ENCODE measurements around the gene FRMD4A. TPM values are rescaled to one million over a fixed set of nuclear protein-coding genes. Genes with fewer than 3 reads are reported as not detected.
A peak's percentile ranks its signal among the peaks of the same experiment; 100 is the strongest.

FRMD4A gene
- polyA plus RNA-seq, 1 of the 3 experiments (the other 2 are of a cell fraction) = 37.7 TPM

- TF ChIP-seq EZH2phosphoT487 (IDR thresholded peaks at IDR 0.05; ENCODE audit: borderline replicate concordance, low read depth) (no peak), SMC3 (IDR thresholded peaks at IDR 0.05; ENCODE audit: low read depth, low read length) (no peak), NFIC (IDR thresholded peaks at IDR 0.05; ENCODE audit: borderline replicate concordance) (no peak), MEF2A (IDR thresholded peaks at IDR 0.05; ENCODE audit: borderline replicate concordance, low read depth) (no peak)
Measured at GRCh38 chr10:13615650-13616300, 714.9 kb downstream of the FRMD4A start (continued).

- ChIA-PET CTCF (interaction anchor here (1.0 to 2.2 kb wide), 6 partner anchors 9 to 78 kb away, joined by 3 to 15 read pairs (median 8); no protein-coding TSS in a partner anchor), POLR2A (no interaction called here)
- TF ChIP-seq NFIC (IDR thresholded peaks at IDR 0.05; ENCODE audit: borderline replicate concordance) (0 out of 2 replicates have a peak, but pooled peaks have one; percentile 35), FOSL2 (IDR thresholded peaks at IDR 0.05; ENCODE audit: borderline replicate concordance, low read depth) (peak; percentile 35; the same call in 1 of the 2 replicates), TEAD4 (IDR thresholded peaks at IDR 0.05; ENCODE audit: borderline replicate concordance, insufficient read depth) (peak; percentile 74), RCOR1 (IDR thresholded peaks at IDR 0.05; ENCODE audit: low read length) (peak; percentile 50; the same call in 1 of the 2 replicates), CTCF (IDR thresholded peaks at IDR 0.05) (peak; percentile 39), FOXJ3 (CRISPR knock-in tag; IDR thresholded peaks at IDR 0.05) (no peak), POLR2AphosphoS5 (IDR thresholded peaks at IDR 0.05; ENCODE audit: low read depth, low read length) (0 out of 2 replicates have a peak, but pooled peaks have one; percentile 44), MXI1 (IDR thresholded peaks at IDR 0.05; ENCODE audit: low read depth, low read length) (no peak; the same call in 1 of the 2 replicates), IRF3 (IDR thresholded peaks at IDR 0.05; ENCODE audit: low read depth, low read length) (no peak), JUND (IDR thresholded peaks at IDR 0.05) (peak; percentile 28; the same call in 1 of the 2 replicates), CHD2 (IDR thresholded peaks at IDR 0.05; ENCODE audit: low read length, partially characterized antibody) (peak; percentile 44), GABPA (IDR thresholded peaks at IDR 0.05; ENCODE audit: low read depth) (no peak), RXRA (IDR thresholded peaks at IDR 0.05; ENCODE audit: borderline replicate concordance, low read depth) (peak; percentile 9; the same call in 1 of the 2 replicates), TCF12 (IDR thresholded peaks at IDR 0.05) (peak; percentile 75), TAF1 (IDR thresholded peaks at IDR 0.05; ENCODE audit: borderline replicate concordance, low read depth, low read length) (no peak), EP300 (IDR thresholded peaks at IDR 0.05; ENCODE audit: borderline replicate concordance in 1 of 2, low read depth in 1 of 2, low read length in 1 of 2) (0 out of 4 replicates have a peak, but pooled peaks of 1 of the 2 experiments have one; percentile 52), YY1 (IDR thresholded peaks at IDR 0.05; ENCODE audit: low read depth) (peak; percentile 12; the same call in 1 of the 2 replicates), SIN3A (IDR thresholded peaks at IDR 0.05; ENCODE audit: borderline replicate concordance, low read depth, low read length) (peak; percentile 54; the same call in 1 of the 2 replicates), GATA2 (CRISPR knock-in tag; IDR thresholded peaks at IDR 0.05) (peak; percentile 73)
- TF ChIP-seq, protein P1, sequence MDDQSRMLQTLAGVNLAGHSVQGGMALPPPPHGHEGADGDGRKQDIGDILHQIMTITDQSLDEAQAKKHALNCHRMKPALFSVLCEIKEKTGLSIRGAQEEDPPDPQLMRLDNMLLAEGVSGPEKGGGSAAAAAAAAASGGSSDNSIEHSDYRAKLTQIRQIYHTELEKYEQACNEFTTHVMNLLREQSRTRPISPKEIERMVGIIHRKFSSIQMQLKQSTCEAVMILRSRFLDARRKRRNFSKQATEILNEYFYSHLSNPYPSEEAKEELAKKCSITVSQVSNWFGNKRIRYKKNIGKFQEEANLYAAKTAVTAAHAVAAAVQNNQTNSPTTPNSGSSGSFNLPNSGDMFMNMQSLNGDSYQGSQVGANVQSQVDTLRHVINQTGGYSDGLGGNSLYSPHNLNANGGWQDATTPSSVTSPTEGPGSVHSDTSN (IDR thresholded peaks at IDR 0.05) = peak; percentile 95
- TF ChIP-seq, protein P2, sequence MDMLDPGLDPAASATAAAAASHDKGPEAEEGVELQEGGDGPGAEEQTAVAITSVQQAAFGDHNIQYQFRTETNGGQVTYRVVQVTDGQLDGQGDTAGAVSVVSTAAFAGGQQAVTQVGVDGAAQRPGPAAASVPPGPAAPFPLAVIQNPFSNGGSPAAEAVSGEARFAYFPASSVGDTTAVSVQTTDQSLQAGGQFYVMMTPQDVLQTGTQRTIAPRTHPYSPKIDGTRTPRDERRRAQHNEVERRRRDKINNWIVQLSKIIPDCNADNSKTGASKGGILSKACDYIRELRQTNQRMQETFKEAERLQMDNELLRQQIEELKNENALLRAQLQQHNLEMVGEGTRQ (IDR thresholded peaks at IDR 0.05; ENCODE audit: borderline replicate concordance, low read depth, low read length) = no peak
Measured at GRCh38 chr10:13614530-13615332, 716.0 kb downstream of the FRMD4A start.

More at GRCh38 chr10:13614530-13615332, 716.0 kb downstream of the FRMD4A start:
- no peak overlapping the region for H2AFZ ChIP-seq (ENCODE audit: low read depth)
- H3K4me3 ChIP-seq (ENCODE audit: low read depth in 2 of 2, low read length in 1 of 2) = no peak overlapping the region
- 26% methylated on average over 7 of the region's 8 CpGs for WGBS (ENCODE audit: low lambda C conversion rate)
- peaks cover 31% of the 10 kb centered on the region for H3F3A ChIP-seq (replicated peaks; ENCODE audit: insufficient read depth)
- no peaks in the 10 kb centered on the region for H3K79me2 ChIP-seq (ENCODE audit: insufficient read depth)
- H3K9me2 ChIP-seq = no peaks in the 10 kb centered on the region
- no peaks in the 10 kb centered on the region for H3K9me3 ChIP-seq
- H3K9ac ChIP-seq = peak overlapping the region; percentile 43; the same call in 1 of the 2 replicates
- peaks cover 49 to 67% of the 10 kb centered on the region in 2 experiments for H3K36me3 ChIP-seq (replicated peaks in 1 of 2; ENCODE audit: control insufficient read depth in 1 of 2, insufficient read depth in 2 of 2, low read length in 1 of 2)
- H3K4me2 ChIP-seq = peak overlapping the region; percentile 50
- H3K27ac ChIP-seq (ENCODE audit: low read depth in 2 of 2, low read length in 1 of 2) = peak overlapping the region; percentile 68 to 89
- DNase-seq = peak; percentile 53
- H3K4me1 ChIP-seq (ENCODE audit: control insufficient read depth in 1 of 2, insufficient read depth in 2 of 2, low read depth in 1 of 2, low read length in 1 of 2) = peaks cover 6 to 36% of the 10 kb centered on the region in 2 experiments
- H3K27me3 ChIP-seq (ENCODE audit: insufficient read depth) = no peaks in the 10 kb centered on the region
- no peaks in the 10 kb centered on the region for H4K20me1 ChIP-seq (ENCODE audit: insufficient read depth)
